GM18951 (cell line): ENCODE measurements around the gene DUSP1.

Source experiments
- POLR2A ChIP-seq: IDR thresholded peaks from 4 replicates; pipeline ENCODE4 v1.6.1; 2011; ENCODE audit warnings: mild to moderate bottlenecking; ENCODE audit not compliant: insufficient read length, insufficient read depth; ENCODE audit errors: extremely low read depth
- in situ Hi-C: fragments of 300-500 bp; cut with MboI; formaldehyde crosslinking; loops from one replicate; pipeline ENCODE4 v1.12.0; 2022; ENCODE audit warnings: low sequenced_read_pairs, mixed read lengths, inconsistent platforms; ENCODE audit not compliant: unreplicated experiment

DUSP1 gene

GRCh38 chr5:172745838-172746237, 25.2 kb downstream of the DUSP1 start:
- no peak for TF ChIP-seq POLR2A
- in situ Hi-C loops: no loop called here

- TF ChIP-seq POLR2A: no peak
- in situ Hi-C loops: no loop called here
Measured at GRCh38 chr5:172745406-172745805, 25.6 kb downstream of the DUSP1 start.

DNA sequence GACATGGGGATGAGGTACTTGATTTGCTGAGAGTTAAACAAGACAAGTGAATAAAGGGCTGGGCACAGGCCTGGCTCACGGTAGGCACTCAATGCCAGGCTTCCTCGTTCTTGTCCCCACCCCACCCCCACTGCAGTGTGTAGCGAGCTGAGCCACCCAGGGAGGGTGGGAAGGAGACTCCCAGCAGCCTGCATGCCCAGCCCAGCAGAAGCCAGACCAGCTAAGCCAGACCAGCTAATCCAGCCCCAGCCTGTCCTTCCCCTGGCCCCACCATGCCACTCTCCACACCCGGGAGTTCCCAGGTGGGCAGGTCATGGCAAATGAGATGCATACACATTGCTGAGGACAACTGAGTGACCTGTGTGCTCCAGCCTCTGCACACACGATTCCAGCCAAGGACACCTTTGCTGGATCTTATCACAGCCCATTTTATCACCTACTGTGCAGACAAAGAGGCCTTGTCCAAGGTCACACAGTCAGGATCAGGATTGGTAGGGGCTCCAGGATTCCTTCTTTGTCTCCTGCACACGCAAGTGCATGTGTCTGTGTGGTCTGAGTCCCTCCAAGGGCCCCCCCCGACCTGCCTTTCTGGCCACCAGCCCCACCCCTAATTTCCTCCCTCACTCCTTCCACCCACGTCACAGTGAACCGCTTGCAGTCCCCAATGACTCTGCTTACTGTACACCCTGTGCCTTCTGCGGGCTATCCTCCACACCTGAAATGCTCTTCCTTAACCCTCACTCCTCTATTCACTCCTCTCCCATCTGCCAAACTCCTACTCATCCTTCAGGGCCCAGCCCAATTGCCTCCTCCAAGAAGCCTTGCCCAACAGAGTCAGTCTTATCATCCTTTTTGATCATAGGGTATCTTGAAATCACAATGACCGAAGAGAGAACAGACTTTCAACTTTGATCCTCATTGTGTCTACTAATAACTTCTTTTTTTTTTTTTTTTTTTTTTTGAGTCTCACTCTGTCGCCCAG, 26.6 kb downstream of the DUSP1 start:
- in situ Hi-C loops: no loop called here
- no peak for TF ChIP-seq POLR2A

GRCh38 chr5:172743112-172743959, 27.7 kb downstream of the DUSP1 start:
- in situ Hi-C loops: no loop called here
- no peak for TF ChIP-seq POLR2A

DNA sequence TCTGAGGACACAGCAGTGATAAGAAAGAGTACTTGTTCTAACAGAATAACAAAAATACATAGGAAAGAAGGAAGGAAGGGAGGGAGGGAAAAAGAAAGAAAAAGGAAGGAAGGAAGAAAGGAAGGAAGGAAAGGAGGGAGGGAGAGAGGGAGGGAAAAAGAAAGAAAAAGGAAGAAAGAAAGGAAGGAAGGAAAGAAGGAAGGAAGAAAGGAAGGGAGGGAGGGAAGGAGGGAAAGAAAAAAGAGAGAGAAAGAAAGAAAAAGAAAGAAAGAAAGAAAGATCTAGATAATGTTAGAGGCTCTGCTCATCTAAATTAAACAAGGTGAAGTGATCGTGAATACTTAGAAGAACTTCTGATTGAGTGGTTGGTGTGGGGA, 29.8 kb downstream of the DUSP1 start:
- no peak for TF ChIP-seq POLR2A
- in situ Hi-C loops: no loop called here

DNA sequence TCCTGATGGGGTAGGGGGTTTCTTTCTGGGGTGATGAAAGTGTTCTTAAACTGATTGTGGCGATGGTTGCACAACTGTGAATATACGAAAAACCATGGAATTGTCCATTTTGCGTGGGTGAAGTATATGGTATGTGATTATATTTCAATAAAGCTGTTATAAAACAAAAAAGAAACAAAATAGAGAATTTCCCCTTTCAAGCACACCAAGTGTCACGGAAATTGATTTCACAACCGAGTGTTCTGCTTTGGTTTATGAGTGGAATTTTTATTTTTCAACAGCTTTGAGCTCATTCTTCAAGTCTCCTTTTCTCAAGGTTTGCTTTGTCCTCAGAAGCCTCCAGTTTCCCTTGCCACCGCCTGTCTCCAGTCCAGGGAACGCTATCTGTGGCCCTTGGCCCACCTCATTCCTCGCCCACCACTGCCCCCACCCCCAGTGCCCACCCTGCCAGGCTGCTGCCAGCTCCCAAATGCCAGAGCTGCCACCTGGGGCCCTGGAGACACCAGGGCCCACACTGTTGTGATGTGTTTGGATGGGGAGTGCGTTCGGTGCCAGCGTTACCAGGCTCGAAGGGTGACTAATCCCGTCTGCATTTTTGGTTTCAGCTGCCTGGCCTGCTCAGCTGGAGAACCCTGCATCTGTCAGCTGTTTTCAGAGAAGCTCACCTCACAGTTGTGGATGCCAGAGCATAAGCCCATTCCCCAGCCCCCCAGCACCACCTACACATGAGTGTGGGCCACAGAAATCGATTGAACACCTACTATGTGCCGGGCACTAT, 30.4 kb downstream of the DUSP1 start:
- in situ Hi-C loops: no loop called here
- no peak for TF ChIP-seq POLR2A

- in situ Hi-C loops: no loop called here
- TF ChIP-seq POLR2A: no peak
Measured at GRCh38 chr5:172739375-172739774, 31.6 kb downstream of the DUSP1 start.

GRCh38 chr5:172736508-172737135, 34.4 kb downstream of the DUSP1 start:
- in situ Hi-C loops: no loop called here
- TF ChIP-seq POLR2A: no peak

DNA sequence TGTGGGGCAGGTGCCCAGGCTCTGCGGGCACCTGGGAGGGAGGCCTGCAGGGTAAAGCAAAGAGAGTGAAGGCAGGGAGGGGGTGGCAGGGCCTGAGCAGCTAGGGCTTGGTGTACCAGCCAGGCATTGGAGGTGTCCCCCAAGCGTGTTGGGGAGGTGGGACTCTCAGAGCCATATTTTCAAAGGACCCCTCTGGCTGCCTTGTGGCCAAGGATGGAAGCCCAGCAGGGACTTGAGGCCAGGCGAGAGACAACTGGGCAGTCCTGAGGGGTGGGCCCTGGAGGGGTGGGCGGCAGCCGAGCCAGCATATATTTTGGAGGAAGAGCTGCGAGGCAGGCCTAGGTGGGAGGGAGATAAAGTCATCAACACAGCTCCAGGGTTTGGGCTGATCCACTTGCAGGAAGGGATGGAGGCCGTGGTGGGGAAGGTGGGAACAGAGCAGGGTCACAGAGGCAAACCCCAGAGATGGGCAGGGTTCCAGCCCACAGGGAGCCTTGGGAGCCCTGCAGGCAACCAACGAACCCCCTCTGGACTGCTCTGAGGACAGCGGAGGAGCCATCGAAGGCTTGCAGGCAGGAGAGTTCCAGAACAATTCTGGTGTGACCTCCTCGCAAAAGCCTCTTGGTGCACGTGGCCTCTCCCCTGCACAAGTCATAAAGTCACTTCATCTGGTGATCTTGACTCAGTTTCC, 35.7 kb downstream of the DUSP1 start:
- in situ Hi-C loops: no loop called here
- no peak for TF ChIP-seq POLR2A

DNA sequence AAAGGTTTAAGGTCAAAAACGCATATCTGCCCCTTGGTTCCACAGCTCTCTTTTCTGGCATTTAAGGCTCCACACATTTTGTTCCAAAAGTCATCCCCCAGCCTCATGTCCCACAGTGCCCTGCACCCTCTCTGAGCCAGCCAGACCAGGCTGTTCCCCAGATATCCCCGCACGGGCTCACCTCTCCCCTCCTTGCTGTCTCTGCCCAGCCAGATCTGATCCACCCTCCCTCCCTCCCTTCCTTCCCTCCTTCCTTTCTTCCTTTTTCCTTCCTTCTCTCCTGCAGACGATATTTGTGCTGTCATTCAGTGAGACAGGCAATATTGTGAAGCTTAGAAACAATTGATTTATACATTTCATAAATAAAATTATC, 37.0 kb downstream of the DUSP1 start:
- no peak for TF ChIP-seq POLR2A
- in situ Hi-C loops: no loop called here

- no peak for TF ChIP-seq POLR2A
- in situ Hi-C loops: no loop called here
Measured at GRCh38 chr5:172733131-172733973, 37.6 kb downstream of the DUSP1 start.
